Transverse colon (tissue), 4 donors: Measurements from ENCODE around the gene TMEM74B.

Experiments used
- POLR2AphosphoS5 ChIP-seq, 3 donors: sonication (generic); formaldehyde crosslinking; IDR thresholded peaks; one replicate each; pipeline ENCODE4 v1.6.1; 2016; ENCODE audit warnings: antibody characterized with exemption in 3 of 3
- TF ChIP-seq, protein P1 (sequence below), 5 experiments: fragments of 200-600 bp in 3 of 5; fragments of 450-650 bp in 2 of 5; sonication (generic) in 3 of 5; IDR thresholded peaks; 1 replicate in 2 of 5; 2 replicates in 3 of 5; pipeline ENCODE4 v1.5.1; 2016 to 2017; ENCODE audit warnings: antibody characterized with exemption in 5 of 5, inconsistent platforms in 3 of 5, mild to moderate bottlenecking in 2 of 5, moderate library complexity in 1 of 5

DNA sequence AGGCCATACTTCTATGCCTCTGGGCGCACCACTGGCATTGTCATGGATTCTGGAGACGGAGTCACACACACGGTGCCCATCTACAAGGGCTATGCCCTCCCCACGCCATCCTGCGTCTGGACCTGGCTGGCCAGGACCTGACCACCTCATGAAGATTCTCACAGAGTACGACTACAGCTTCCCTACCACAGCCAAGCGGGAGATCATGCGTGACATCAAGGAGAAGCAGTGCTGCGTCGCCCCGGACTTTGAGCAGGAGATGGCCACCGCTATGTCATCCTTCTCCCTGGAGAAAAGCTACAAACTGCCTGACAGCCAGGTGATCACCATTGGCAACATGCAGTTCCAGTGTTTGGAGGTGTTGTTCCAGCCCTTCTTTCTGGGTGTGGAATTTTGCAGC, 23.8 kb downstream of the TMEM74B start:
- TF ChIP-seq, protein P1, sequence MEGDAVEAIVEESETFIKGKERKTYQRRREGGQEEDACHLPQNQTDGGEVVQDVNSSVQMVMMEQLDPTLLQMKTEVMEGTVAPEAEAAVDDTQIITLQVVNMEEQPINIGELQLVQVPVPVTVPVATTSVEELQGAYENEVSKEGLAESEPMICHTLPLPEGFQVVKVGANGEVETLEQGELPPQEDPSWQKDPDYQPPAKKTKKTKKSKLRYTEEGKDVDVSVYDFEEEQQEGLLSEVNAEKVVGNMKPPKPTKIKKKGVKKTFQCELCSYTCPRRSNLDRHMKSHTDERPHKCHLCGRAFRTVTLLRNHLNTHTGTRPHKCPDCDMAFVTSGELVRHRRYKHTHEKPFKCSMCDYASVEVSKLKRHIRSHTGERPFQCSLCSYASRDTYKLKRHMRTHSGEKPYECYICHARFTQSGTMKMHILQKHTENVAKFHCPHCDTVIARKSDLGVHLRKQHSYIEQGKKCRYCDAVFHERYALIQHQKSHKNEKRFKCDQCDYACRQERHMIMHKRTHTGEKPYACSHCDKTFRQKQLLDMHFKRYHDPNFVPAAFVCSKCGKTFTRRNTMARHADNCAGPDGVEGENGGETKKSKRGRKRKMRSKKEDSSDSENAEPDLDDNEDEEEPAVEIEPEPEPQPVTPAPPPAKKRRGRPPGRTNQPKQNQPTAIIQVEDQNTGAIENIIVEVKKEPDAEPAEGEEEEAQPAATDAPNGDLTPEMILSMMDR (IDR thresholded peaks at IDR 0.05): no peak
- TF ChIP-seq POLR2AphosphoS5 (IDR thresholded peaks at IDR 0.05): no peak
